ENCODE measurements around the gene LKAAEAR1.
A peak's percentile ranks its signal among the peaks of the same experiment; 100 is the strongest.

LKAAEAR1 gene, protein sequence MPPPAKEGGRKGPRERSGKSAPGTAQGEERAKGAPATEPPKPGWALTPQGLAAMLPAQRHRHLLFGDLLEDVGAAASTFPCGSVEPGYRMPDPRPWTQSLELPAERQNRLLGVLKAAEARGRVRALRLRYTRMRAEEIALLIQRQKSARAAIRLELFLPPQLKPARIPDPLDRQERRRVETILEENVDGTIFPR

DNA sequence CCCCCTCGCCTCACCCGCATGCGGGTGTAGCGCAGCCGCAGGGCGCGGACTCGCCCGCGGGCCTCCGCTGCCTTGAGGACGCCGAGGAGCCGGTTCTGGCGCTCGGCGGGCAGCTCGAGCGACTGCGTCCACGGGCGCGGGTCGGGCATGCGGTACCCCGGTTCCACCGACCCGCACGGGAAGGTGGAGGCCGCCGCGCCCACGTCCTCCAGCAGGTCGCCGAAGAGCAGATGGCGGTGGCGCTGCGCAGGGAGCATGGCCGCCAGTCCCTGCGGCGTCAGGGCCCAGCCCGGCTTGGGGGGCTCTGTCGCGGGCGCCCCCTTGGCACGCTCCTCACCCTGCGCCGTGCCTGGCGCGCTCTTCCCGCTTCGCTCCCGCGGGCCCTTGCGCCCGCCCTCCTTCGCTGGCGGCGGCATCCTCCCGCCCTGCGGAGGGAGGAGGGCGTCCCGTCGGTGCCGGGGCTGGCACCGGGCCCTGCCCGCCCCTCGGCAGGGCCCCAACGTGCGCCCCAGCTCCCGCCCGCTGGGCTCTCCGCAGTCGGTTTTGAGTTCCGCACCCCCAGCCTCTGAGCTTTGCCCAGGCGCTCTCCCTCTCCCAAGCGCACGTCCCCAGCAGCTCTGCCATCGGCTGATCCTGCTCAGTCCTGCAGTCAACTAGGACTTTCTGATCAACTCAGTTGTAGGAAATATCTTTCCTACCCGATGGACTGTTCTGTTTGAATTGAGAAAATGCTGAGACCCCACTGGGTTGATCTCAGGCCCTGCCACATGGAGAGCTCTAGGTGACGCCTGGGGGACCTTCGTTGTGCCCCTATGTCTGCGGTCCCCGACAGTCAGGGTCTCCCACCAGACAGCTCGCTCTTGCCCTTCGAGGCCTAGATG, at the start of gene LKAAEAR1:
LKAAEAR1 (minus strand) TSS at position 595 of the 881 bp plus-strand sequence; CDS start at position 416, 179 bp downstream.
- ATAC-seq, result no peak; the same call in 1 of the 3 replicates
- TF ChIP-seq OSR1 (CRISPR knock-in tag; IDR thresholded peaks at IDR 0.05), result no peak
- TF ChIP-seq, protein P1, sequence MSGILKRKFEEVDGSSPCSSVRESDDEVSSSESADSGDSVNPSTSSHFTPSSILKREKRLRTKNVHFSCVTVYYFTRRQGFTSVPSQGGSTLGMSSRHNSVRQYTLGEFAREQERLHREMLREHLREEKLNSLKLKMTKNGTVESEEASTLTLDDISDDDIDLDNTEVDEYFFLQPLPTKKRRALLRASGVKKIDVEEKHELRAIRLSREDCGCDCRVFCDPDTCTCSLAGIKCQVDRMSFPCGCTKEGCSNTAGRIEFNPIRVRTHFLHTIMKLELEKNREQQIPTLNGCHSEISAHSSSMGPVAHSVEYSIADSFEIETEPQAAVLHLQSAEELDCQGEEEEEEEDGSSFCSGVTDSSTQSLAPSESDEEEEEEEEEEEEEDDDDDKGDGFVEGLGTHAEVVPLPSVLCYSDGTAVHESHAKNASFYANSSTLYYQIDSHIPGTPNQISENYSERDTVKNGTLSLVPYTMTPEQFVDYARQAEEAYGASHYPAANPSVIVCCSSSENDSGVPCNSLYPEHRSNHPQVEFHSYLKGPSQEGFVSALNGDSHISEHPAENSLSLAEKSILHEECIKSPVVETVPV (CRISPR knock-in tag; IDR thresholded peaks at IDR 0.05), result no peak
- TF ChIP-seq ZNF70 (CRISPR knock-in tag; IDR thresholded peaks at IDR 0.05), result no peak
- TF ChIP-seq, protein P2, sequence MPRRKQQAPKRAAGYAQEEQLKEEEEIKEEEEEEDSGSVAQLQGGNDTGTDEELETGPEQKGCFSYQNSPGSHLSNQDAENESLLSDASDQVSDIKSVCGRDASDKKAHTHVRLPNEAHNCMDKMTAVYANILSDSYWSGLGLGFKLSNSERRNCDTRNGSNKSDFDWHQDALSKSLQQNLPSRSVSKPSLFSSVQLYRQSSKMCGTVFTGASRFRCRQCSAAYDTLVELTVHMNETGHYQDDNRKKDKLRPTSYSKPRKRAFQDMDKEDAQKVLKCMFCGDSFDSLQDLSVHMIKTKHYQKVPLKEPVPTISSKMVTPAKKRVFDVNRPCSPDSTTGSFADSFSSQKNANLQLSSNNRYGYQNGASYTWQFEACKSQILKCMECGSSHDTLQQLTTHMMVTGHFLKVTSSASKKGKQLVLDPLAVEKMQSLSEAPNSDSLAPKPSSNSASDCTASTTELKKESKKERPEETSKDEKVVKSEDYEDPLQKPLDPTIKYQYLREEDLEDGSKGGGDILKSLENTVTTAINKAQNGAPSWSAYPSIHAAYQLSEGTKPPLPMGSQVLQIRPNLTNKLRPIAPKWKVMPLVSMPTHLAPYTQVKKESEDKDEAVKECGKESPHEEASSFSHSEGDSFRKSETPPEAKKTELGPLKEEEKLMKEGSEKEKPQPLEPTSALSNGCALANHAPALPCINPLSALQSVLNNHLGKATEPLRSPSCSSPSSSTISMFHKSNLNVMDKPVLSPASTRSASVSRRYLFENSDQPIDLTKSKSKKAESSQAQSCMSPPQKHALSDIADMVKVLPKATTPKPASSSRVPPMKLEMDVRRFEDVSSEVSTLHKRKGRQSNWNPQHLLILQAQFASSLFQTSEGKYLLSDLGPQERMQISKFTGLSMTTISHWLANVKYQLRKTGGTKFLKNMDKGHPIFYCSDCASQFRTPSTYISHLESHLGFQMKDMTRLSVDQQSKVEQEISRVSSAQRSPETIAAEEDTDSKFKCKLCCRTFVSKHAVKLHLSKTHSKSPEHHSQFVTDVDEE (CRISPR knock-in tag; IDR thresholded peaks at IDR 0.05), result no peak

DNA sequence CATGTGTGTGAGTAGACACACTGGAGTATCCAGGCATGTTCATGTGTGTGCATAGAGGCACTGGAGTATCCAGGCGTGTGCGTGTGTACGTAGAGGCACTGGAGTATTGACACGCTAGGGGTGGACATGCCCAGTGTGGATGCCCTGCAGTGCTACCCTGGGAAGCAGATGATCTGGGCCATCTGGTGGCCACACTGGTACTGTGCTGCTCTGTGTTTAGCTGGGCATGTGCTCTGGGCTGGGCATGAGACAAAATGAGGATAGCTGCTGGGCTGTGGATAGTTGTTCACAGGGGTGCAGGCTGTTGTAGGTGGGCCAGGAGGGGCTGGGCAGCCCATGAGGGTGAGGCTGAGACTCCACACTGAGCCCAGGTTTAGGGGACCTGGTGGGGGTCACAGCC, 47.2 kb upstream of the LKAAEAR1 start:
- TF ChIP-seq, protein P3, sequence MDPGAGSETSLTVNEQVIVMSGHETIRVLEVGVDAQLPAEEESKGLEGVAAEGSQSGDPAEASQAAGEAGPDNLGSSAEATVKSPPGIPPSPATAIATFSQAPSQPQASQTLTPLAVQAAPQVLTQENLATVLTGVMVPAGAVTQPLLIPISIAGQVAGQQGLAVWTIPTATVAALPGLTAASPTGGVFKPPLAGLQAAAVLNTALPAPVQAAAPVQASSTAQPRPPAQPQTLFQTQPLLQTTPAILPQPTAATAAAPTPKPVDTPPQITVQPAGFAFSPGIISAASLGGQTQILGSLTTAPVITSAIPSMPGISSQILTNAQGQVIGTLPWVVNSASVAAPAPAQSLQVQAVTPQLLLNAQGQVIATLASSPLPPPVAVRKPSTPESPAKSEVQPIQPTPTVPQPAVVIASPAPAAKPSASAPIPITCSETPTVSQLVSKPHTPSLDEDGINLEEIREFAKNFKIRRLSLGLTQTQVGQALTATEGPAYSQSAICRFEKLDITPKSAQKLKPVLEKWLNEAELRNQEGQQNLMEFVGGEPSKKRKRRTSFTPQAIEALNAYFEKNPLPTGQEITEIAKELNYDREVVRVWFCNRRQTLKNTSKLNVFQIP (CRISPR knock-in tag; IDR thresholded peaks at IDR 0.05; ENCODE audit: borderline replicate concordance, low read depth), result no peak
- no peak for TF ChIP-seq ZNF8 (CRISPR knock-in tag; IDR thresholded peaks at IDR 0.05)
- TF ChIP-seq RARB (CRISPR knock-in tag; IDR thresholded peaks at IDR 0.05), result no peak
- no peak for TF ChIP-seq ZC3H10 (CRISPR knock-in tag; IDR thresholded peaks at IDR 0.05)
- TF ChIP-seq ZNF565 (CRISPR knock-in tag; conservative IDR thresholded peaks at IDR 0.05; ENCODE audit: low read depth), result no peak
- peak; percentile 88 for ATAC-seq

DNA sequence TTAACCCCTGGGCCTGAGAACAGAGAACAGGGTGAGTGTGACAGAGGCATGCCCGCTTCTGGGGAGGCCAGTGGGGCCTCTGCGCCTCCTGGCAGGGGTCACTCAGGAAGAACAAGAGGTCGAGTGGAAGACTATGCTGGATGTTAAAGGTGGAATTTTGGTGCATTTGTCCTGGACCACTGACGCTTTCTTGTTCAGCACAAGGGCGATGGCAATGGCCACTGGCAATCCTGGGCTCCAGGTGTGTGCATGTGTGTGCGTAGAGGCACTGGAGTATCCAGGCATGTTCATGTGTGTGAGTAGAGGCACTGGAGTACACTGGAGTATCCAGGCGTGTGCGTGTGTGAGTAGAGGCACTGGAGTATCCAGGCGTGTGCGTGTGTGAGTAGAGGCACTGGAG, 46.7 kb upstream of the LKAAEAR1 start:
- TF ChIP-seq ESRRG (CRISPR knock-in tag; IDR thresholded peaks at IDR 0.05) (no peak), ISL1 (CRISPR knock-in tag; IDR thresholded peaks at IDR 0.05) (no peak)
- TF ChIP-seq, protein P2 (CRISPR knock-in tag; IDR thresholded peaks at IDR 0.05), result no peak
- ATAC-seq, result no peak

DNA sequence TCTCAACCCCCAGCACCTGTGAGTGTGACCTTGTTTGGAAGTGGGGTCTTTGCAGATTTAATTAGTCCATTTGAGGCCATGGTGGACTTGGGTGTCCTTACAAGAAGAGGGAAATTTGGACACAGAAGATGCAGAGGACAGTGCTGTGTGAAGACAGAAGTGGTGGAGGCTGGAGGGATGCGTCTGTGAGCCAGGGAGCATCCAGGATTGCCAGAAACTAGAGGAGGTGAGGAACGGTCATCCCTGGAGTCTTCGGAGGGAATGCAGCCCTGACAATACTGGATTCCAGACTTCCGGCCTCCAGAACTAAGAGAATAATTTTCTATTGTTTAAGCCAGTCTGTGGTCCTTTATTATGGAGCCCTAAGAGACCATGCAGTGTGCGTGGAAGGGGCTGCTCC, 46.1 kb upstream of the LKAAEAR1 start:
- no peak for TF ChIP-seq GLIS3 (CRISPR knock-in tag; IDR thresholded peaks at IDR 0.05)
- TF ChIP-seq ZNF565 (CRISPR knock-in tag; conservative IDR thresholded peaks at IDR 0.05; ENCODE audit: low read depth), result no peak
- no peak for TF ChIP-seq ZNF8 (CRISPR knock-in tag; IDR thresholded peaks at IDR 0.05)
- no peak for TF ChIP-seq TOX (CRISPR knock-in tag; IDR thresholded peaks at IDR 0.05; ENCODE audit: borderline replicate concordance)
- no peak for TF ChIP-seq ARNTL (CRISPR knock-in tag; IDR thresholded peaks at IDR 0.05; ENCODE audit: borderline replicate concordance, low read depth)
- TF ChIP-seq ZFP3 (CRISPR knock-in tag; IDR thresholded peaks at IDR 0.05), result no peak
- TF ChIP-seq, protein P3 (CRISPR knock-in tag; IDR thresholded peaks at IDR 0.05; ENCODE audit: borderline replicate concordance, low read depth), result no peak
- no peak for TF ChIP-seq ZC3H10 (CRISPR knock-in tag; IDR thresholded peaks at IDR 0.05)
- no peak for TF ChIP-seq ISL1 (CRISPR knock-in tag; IDR thresholded peaks at IDR 0.05)
- no peak for ATAC-seq

All from SK-N-SH treated with all-trans-retinoic acid at 6 μM for 48 hours (cell line).